VCaP (cell line): ENCODE data around the gene ANKRD50.

ENCODE experiments used
- H3K27ac ChIP-seq: fragments of 450-650 bp; 2 replicates; pipeline ENCODE4 v1.5.1; 2017
- TF ChIP-seq, protein P1 (sequence below): fragments of 450-650 bp; conservative IDR thresholded peaks from 2 replicates; pipeline ENCODE4 v1.5.1; 2017; ENCODE audit warnings: mild to moderate bottlenecking, moderate library complexity

Gene ANKRD50

GRCh38 chr4:124644621-124645020 is 67.9 kb downstream of the ANKRD50 start:
- no peak overlapping the region for H3K27ac ChIP-seq
- TF ChIP-seq, protein P1, sequence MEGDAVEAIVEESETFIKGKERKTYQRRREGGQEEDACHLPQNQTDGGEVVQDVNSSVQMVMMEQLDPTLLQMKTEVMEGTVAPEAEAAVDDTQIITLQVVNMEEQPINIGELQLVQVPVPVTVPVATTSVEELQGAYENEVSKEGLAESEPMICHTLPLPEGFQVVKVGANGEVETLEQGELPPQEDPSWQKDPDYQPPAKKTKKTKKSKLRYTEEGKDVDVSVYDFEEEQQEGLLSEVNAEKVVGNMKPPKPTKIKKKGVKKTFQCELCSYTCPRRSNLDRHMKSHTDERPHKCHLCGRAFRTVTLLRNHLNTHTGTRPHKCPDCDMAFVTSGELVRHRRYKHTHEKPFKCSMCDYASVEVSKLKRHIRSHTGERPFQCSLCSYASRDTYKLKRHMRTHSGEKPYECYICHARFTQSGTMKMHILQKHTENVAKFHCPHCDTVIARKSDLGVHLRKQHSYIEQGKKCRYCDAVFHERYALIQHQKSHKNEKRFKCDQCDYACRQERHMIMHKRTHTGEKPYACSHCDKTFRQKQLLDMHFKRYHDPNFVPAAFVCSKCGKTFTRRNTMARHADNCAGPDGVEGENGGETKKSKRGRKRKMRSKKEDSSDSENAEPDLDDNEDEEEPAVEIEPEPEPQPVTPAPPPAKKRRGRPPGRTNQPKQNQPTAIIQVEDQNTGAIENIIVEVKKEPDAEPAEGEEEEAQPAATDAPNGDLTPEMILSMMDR, result no peak

DNA sequence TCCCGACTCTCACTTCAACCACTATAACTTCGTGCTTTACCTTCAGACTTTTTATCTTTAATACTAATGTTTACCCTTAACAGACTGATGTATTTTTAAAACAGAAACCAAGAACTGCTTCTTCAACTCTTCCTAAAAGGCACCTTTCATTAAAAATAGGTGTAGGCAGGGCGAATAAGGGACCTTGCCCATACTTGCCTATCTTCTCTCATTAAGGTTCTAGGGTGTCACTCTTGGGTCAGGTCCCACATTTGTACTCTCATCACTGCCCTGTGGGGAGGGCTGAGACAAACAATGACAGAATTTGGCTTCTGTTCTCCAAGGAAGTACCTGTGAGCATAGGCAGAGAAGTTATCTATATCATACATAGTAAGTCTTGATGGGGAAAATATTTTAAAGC is 69.7 kb downstream of the ANKRD50 start:
- no peak overlapping the region for H3K27ac ChIP-seq
- TF ChIP-seq, protein P1, result no peak

DNA sequence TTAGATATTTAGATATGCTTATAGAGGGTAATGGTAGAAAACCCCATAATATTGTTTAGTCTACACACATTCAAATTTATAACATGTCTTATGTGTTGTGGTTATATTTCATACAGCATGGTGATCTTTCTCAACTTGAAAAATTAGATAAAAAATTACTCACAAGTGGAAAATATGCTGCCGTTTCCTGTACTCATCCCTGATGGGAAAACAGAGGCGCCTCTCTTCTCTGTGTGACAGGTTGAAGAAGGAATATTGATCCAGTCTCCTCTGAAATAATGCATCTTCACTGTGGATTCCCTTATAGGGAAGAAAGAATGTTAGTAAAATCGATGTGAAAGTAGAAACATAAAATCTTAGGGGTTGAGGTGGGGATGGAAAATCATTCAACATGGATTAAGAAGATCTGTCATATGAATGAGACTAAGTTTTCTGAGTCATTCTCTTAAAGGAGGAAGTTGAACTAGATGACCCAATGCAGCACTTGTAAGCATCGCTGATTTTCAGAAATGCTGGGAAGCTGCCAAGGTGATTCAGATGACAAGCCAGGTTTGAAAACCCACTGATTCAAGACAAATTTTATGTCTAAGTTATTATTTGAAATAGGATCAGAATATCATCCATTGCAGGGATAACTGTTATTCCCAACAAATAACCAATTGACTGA is 70.7 kb downstream of the ANKRD50 start:
- H3K27ac ChIP-seq, result no peak overlapping the region
- TF ChIP-seq, protein P1, result no peak

DNA sequence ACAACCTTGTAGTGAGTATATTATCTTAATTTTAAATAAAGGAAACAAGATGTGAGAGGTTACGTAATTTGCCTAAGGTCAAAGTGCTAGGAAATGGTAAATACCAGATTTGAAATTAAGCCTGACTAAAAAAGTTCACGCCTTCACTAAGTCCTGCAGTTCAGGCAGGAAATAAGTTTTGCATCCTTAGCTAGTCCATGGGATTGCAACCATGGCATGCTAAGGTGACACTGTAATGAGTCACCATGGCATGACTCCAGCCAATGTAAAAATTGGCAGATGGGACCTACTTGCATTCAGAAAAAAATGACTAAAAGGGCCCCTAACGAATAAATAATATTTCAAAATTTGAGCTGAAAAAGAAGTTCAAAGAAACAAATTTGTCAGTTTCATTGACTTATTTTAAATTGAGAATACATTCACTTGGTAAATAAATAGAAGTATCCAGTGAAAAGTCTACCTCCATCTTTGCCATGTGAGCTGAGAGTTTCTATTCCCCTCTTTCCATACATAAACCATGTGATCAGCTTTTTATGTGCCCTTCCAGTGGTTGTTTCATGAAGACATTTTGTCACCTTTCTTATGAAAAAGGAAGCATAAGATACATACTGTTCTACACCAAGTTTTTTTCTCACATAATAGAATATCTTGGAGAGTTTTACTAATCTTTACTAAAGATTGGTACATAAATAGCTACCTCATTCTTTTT is 72.4 kb downstream of the ANKRD50 start:
- TF ChIP-seq, protein P1, result no peak
- H3K27ac ChIP-seq, result no peak overlapping the region

- H3K27ac ChIP-seq, result no peak overlapping the region
- TF ChIP-seq, protein P1, result no peak
Observed at GRCh38 chr4:124637321-124637720, 75.2 kb downstream of the ANKRD50 start.

DNA sequence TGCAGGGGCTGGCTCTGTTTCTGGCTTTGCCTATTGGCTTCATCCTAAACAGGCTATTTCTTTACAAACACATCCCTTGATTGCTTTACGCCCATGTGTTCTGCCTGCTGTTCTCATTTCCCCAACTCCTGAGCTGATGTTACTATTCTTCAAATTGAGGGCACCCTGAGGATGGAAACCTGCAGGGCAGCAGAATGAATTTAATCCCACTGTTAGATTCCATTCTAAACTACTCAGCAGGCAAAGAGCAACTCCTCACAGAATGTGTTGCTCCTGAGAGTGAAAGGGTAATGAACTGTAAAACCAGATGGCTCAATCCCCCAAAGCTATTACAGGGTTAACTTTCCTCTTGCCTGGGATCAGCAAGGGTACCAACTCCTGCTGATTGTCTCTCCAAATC is 75.7 kb downstream of the ANKRD50 start:
- H3K27ac ChIP-seq, result no peak overlapping the region
- TF ChIP-seq, protein P1, result no peak

DNA sequence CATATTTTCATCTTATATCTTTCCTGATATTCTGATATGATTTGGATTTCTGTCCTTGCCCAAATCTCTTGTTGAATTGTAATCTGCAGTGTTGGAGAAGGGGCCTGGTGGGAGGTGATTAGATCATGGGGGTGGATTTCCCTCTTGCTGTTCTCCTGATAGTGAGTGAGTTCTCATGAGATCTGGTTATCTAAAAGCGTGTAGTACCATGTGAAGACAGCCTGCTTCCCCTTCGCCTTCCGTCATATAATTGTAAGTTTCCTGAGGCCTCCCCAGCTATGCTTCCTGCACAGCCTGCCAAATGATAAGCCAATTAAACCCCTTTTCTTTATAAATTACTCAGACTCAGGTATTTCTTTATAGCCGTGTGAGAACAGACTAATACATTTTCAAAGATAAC is 77.2 kb downstream of the ANKRD50 start:
- H3K27ac ChIP-seq, result no peak overlapping the region

More for the DNA sequence above, 77.2 kb downstream of the ANKRD50 start:
- TF ChIP-seq, protein P1, result no peak
